ENCODE results near the gene SNAP91.

- TF ChIP-seq POLR2AphosphoS5 (IDR thresholded peaks at IDR 0.05) (no peak), CTCF (IDR thresholded peaks at IDR 0.05; ENCODE audit: poor library complexity, severe bottlenecking) (no peak), EZH2 (IDR thresholded peaks at IDR 0.05; ENCODE audit: borderline replicate concordance, insufficient read depth, low read length, poor library complexity, severe bottlenecking) (no peak), REST (IDR thresholded peaks at IDR 0.05; ENCODE audit: borderline replicate concordance) (no peak), RAD21 (conservative IDR thresholded peaks at IDR 0.05) (no peak), EP300 (conservative IDR thresholded peaks at IDR 0.05; ENCODE audit: poor library complexity, severe bottlenecking) (no peak)
Observed at GRCh38 chr6:83601119-83601518, 107.8 kb downstream of the SNAP91 start.
